H9 (cell line): Measurements from ENCODE around the gene RGS3. TPM values are rescaled to one million over a fixed set of nuclear protein-coding genes. Genes with fewer than 3 reads are reported as not detected.

Experiments used
- DNase-seq: peaks from one replicate; pipeline ENCODE4 v3.0.0-alpha.2; 2017
- H2AFZ ChIP-seq: one replicate; pipeline ENCODE4 v1.6.1; 2013; ENCODE audit warnings: mild to moderate bottlenecking, low read length, control low read depth, moderate library complexity
- H2AK5ac ChIP-seq: 2 replicates; pipeline ENCODE4 v1.6.1; 2013; ENCODE audit warnings: low read length, control low read depth, mixed read lengths; ENCODE audit not compliant: insufficient read length
- H2BK120ac ChIP-seq: one replicate; pipeline ENCODE4 v1.6.1; 2013; ENCODE audit warnings: low read depth, mild to moderate bottlenecking, low read length, control low read depth, inconsistent platforms; ENCODE audit not compliant: poor library complexity, severe bottlenecking
- H2BK12ac ChIP-seq: 2 replicates; pipeline ENCODE4 v1.6.1; 2013; ENCODE audit warnings: low read length, control low read depth, mixed read lengths, low read depth; ENCODE audit not compliant: insufficient read length
- H2BK15ac ChIP-seq: 2 replicates; pipeline ENCODE4 v1.6.1; 2013; ENCODE audit warnings: low read depth, low read length, control low read depth
- H2BK20ac ChIP-seq: one replicate; pipeline ENCODE4 v1.6.1; 2013; ENCODE audit warnings: low read depth, mild to moderate bottlenecking, low read length, control low read depth, inconsistent platforms; ENCODE audit not compliant: poor library complexity, severe bottlenecking
- H2BK5ac ChIP-seq: 2 replicates; pipeline ENCODE4 v1.6.1; 2013; ENCODE audit warnings: low read length, control low read depth, mixed read lengths; ENCODE audit not compliant: insufficient read length
- H3K14ac ChIP-seq: 2 replicates; pipeline ENCODE4 v1.6.1; 2013; ENCODE audit warnings: low read length, control low read depth; ENCODE audit not compliant: insufficient read depth
- H3K18ac ChIP-seq: 2 replicates; pipeline ENCODE4 v1.6.1; 2013; ENCODE audit warnings: low read depth, mild to moderate bottlenecking, mixed read lengths, low read length, control low read depth; ENCODE audit not compliant: insufficient read length
- H3K23ac ChIP-seq: 2 replicates; pipeline ENCODE4 v1.6.1; 2013; ENCODE audit warnings: low read length, control low read depth, mixed read lengths, low read depth; ENCODE audit not compliant: insufficient read length
- H3K23me2 ChIP-seq: 2 replicates; pipeline ENCODE4 v1.6.1; 2013; ENCODE audit warnings: low read depth, mild to moderate bottlenecking, mixed read lengths, low read length, control low read depth; ENCODE audit not compliant: insufficient read length, poor library complexity, severe bottlenecking
- H3K27ac ChIP-seq: 2 replicates; pipeline ENCODE4 v1.5.1; 2013; ENCODE audit warnings: low read length, control low read depth, mixed read lengths, low read depth; ENCODE audit not compliant: insufficient read length
- H3K27me3 ChIP-seq: 2 replicates; pipeline ENCODE4 v1.6.1; 2013; ENCODE audit warnings: low read length, control low read depth, inconsistent platforms; ENCODE audit not compliant: insufficient read depth
- H3K4ac ChIP-seq: 2 replicates; pipeline ENCODE4 v1.6.1; 2013; ENCODE audit warnings: low read depth, mild to moderate bottlenecking, control low read depth, inconsistent platforms, low read length, moderate library complexity
- H3K4me1 ChIP-seq: 2 replicates; pipeline ENCODE4 v1.6.1; 2013; ENCODE audit warnings: low read length, control low read depth, inconsistent platforms; ENCODE audit not compliant: insufficient read depth
- H3K4me2 ChIP-seq: 2 replicates; pipeline ENCODE4 v1.6.1; 2013; ENCODE audit warnings: low read length, control low read depth, mixed read lengths; ENCODE audit not compliant: insufficient read length, insufficient read depth
- H3K56ac ChIP-seq: 2 replicates; pipeline ENCODE4 v1.6.1; 2013; ENCODE audit warnings: low read depth, mild to moderate bottlenecking, mixed read lengths, low read length, control low read depth; ENCODE audit not compliant: insufficient read length
- H3K79me1 ChIP-seq: 2 replicates; pipeline ENCODE4 v1.6.1; 2013; ENCODE audit warnings: low read depth, mild to moderate bottlenecking, moderate library complexity, low read length, control low read depth, inconsistent platforms; ENCODE audit not compliant: insufficient read depth, poor library complexity, severe bottlenecking
- H3K79me2 ChIP-seq: 2 replicates; pipeline ENCODE4 v1.6.1; 2013; ENCODE audit warnings: low read length, control low read depth, inconsistent platforms; ENCODE audit not compliant: insufficient read depth
- H3K9ac ChIP-seq: 2 replicates; pipeline ENCODE4 v1.6.1; 2013; ENCODE audit warnings: low read length, control low read depth, mixed read lengths; ENCODE audit not compliant: insufficient read length; ENCODE audit errors: extremely low read depth
- H3K9me3 ChIP-seq: one replicate; pipeline ENCODE4 v1.6.1; 2013; ENCODE audit warnings: low read depth, low read length, inconsistent platforms; ENCODE audit not compliant: control insufficient read depth
- H3T11ph ChIP-seq: one replicate; pipeline ENCODE4 v1.6.1; 2013; ENCODE audit warnings: mild to moderate bottlenecking, low read length, control low read depth, inconsistent platforms
- H4K20me1 ChIP-seq: one replicate; pipeline ENCODE4 v1.6.1; 2013; ENCODE audit not compliant: control insufficient read depth, insufficient read length, insufficient read depth
- H4K5ac ChIP-seq: 2 replicates; pipeline ENCODE4 v1.6.1; 2013; ENCODE audit warnings: low read depth, mild to moderate bottlenecking, mixed read lengths, low read length, control low read depth; ENCODE audit not compliant: insufficient read length
- H4K8ac ChIP-seq: replicated peaks from 2 replicates; pipeline ENCODE4 v1.6.1; 2013; ENCODE audit warnings: low read length, control low read depth, mixed read lengths, low read depth; ENCODE audit not compliant: insufficient read length
- H4K91ac ChIP-seq: 2 replicates; pipeline ENCODE4 v1.6.1; 2013; ENCODE audit warnings: low read depth, mild to moderate bottlenecking, moderate library complexity, mixed read lengths, low read length, control low read depth; ENCODE audit not compliant: insufficient read length
- H3K27ac Mint-ChIP-seq, 3 experiments: 2 replicates in 2 of 3; 3 replicates in 1 of 3; pipeline ENCODE4 v1.8.0; 2020 to 2021; ENCODE audit warnings: mixed read lengths in 3 of 3, mild to moderate bottlenecking in 1 of 3, moderate library complexity in 1 of 3
- H3K27me3 Mint-ChIP-seq: 2 replicates; pipeline ENCODE4 v1.8.0; 2021; ENCODE audit warnings: low read depth, mild to moderate bottlenecking, moderate library complexity, mixed read lengths
- H3K36me3 Mint-ChIP-seq, 3 experiments: 2 replicates in 2 of 3; 3 replicates in 1 of 3; pipeline ENCODE4 v1.8.0; 2020 to 2021; ENCODE audit warnings: low read depth in 3 of 3, mixed read lengths in 3 of 3; ENCODE audit not compliant: insufficient read depth in 1 of 3
- H3K4me1 Mint-ChIP-seq, 2 experiments: 2 replicates each; pipeline ENCODE4 v1.8.0; 2020; ENCODE audit warnings: mixed read lengths in 2 of 2
- H3K4me3 Mint-ChIP-seq, 2 experiments: 2 replicates in 1 of 2; 3 replicates in 1 of 2; pipeline ENCODE4 v1.8.0; 2020 to 2021; ENCODE audit warnings: mild to moderate bottlenecking in 2 of 2, mixed read lengths in 2 of 2, moderate library complexity in 1 of 2
- H3K9me3 Mint-ChIP-seq, 2 experiments: 2 replicates in 1 of 2; 3 replicates in 1 of 2; pipeline ENCODE4 v1.8.0; 2020; ENCODE audit warnings: mild to moderate bottlenecking in 2 of 2, mixed read lengths in 2 of 2, moderate library complexity in 1 of 2
- CTCF ChIP-seq: fragments of 200-600 bp; sonication (generic); conservative IDR thresholded peaks from 3 replicates; pipeline ENCODE4 v1.8.0; 2021; ENCODE audit warnings: antibody characterized with exemption, mild to moderate bottlenecking
- WGBS: extraction: QIAGEN DNeasy Blood & Tissue Kit; methylation state at CpG from one replicate; pipeline ENCODE4 v1.1.7; 2013; ENCODE audit warnings: missing lambda C conversion rate, low lambda C conversion rate, mixed read lengths; ENCODE audit not compliant: insufficient read length; ENCODE audit errors: extremely low coverage; 5-methylcytosine and 5-hydroxymethylcytosine counted together
- total RNA-seq: library from RNA; stranded (reverse); gene quantifications from 2 replicates; pipeline ENCODE4 v1.2.1, GENCODE V29; 2021

RGS3 gene
- total RNA-seq, 1 experiment from 2014 or later: 13.9 TPM

DNA sequence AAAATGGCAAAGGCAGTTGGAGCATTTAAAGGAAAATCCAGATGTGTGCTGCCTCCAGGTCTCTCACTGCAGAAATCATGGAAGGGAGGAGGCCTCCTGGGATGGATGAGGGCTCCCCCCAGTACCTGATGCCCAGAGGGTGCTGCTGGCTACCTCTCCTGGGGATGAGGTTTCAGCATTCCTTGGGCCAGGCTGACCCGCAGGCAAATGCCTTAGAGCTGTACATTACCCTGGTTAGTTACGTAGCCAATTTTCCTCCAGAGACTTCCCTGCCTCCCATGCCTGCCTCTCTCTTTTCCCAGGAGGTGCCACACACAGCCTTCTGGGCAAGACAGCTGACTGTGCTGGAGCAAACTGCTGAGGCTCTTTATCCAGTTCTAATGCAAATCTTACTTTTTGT is 65.3 kb downstream of the RGS3 start:
- no peak overlapping the region for H4K5ac ChIP-seq
- H2BK15ac ChIP-seq: no peak overlapping the region
- H2AK5ac ChIP-seq: no peak overlapping the region
- no peaks in the 10 kb centered on the region for H3K27me3 ChIP-seq
- H2BK20ac ChIP-seq: no peak overlapping the region
- H3K4me1 Mint-ChIP-seq: peaks cover 13 to 20% of the 10 kb centered on the region in 2 experiments
- no peak overlapping the region for H3K4ac ChIP-seq
- H3K23ac ChIP-seq: no peak overlapping the region
- no peak overlapping the region for H3K56ac ChIP-seq
- H3K27me3 Mint-ChIP-seq: no peaks in the 10 kb centered on the region
- no peaks in the 10 kb centered on the region for H3K79me1 ChIP-seq
- no peaks in the 10 kb centered on the region for H3K23me2 ChIP-seq
- no peaks in the 10 kb centered on the region for H3K79me2 ChIP-seq
- no peak overlapping the region for H3T11ph ChIP-seq
- no peak overlapping the region for H4K91ac ChIP-seq
- no peak for TF ChIP-seq CTCF
- H3K18ac ChIP-seq: no peak overlapping the region
- H2BK12ac ChIP-seq: no peak overlapping the region
- H3K9ac ChIP-seq: no peak overlapping the region
- H3K36me3 Mint-ChIP-seq: peaks cover 0 to 5% (median 0%) of the 10 kb centered on the region in 3 experiments; a peak in 2 of 7 replicates
- H2AFZ ChIP-seq: no peak overlapping the region
- H4K20me1 ChIP-seq: no peaks in the 10 kb centered on the region
- no peak for DNase-seq
- WGBS: no CpG with 5 or more reads among the region's 2 CpGs
- H2BK5ac ChIP-seq: no peak overlapping the region
- H3K27ac Mint-ChIP-seq: no peak overlapping the region
- no peaks in the 10 kb centered on the region for H3K9me3 Mint-ChIP-seq
- H2BK120ac ChIP-seq: no peak overlapping the region
- peaks cover 3% of the 10 kb centered on the region; the same call in 1 of the 2 replicates for H3K4me1 ChIP-seq
- H3K9me3 ChIP-seq: no peaks in the 10 kb centered on the region
- H4K8ac ChIP-seq: no peak overlapping the region
- no peak overlapping the region for H3K4me2 ChIP-seq
- H3K14ac ChIP-seq: no peak overlapping the region
- H3K27ac ChIP-seq: no peak overlapping the region
- H3K4me3 Mint-ChIP-seq: no peak overlapping the region
